ENCODE measurements around the gene DLGAP4. TPM values are rescaled to one million over a fixed set of nuclear protein-coding genes. Genes with fewer than 3 reads are reported as not detected.

DLGAP4 gene
- total RNA-seq, 4 donors from 2014 or later: 33.5 to 159 (median 56.6) TPM

DNA sequence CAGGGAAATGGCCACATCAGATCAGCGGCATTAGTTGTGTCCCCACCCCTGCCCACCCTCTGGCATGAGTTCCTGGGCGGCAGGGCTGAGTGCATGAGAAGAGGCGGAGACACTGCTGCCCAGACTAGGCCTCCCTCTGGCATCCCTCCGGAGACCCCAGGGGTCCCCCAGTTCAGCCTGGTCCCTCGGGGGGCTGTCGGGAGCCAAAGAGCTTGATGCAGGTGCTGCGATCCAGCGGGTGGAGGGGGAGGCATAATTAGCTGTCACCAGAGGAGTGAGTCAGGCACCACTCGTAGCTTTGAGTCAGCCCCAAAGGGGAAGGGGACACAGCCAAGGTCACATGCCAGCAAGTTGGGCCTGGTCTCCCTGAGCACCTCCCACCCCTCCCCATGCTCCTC lies 34.5 kb downstream of the DLGAP4 start:
- H3K4me3 ChIP-seq: no peak overlapping the region
- H3K27me3 ChIP-seq: peaks cover 25% of the 10 kb centered on the region
- no peak for DNase-seq
- H3K27ac ChIP-seq: no peak overlapping the region
- no peaks in the 10 kb centered on the region for H3K4me1 ChIP-seq
- no peak for TF ChIP-seq POLR2AphosphoS5 (IDR thresholded peaks at IDR 0.05)
- TF ChIP-seq EP300 (IDR thresholded peaks at IDR 0.05; ENCODE audit: low read depth): no peak
- TF ChIP-seq POLR2A (IDR thresholded peaks at IDR 0.05): no peak
- TF ChIP-seq, protein P1, sequence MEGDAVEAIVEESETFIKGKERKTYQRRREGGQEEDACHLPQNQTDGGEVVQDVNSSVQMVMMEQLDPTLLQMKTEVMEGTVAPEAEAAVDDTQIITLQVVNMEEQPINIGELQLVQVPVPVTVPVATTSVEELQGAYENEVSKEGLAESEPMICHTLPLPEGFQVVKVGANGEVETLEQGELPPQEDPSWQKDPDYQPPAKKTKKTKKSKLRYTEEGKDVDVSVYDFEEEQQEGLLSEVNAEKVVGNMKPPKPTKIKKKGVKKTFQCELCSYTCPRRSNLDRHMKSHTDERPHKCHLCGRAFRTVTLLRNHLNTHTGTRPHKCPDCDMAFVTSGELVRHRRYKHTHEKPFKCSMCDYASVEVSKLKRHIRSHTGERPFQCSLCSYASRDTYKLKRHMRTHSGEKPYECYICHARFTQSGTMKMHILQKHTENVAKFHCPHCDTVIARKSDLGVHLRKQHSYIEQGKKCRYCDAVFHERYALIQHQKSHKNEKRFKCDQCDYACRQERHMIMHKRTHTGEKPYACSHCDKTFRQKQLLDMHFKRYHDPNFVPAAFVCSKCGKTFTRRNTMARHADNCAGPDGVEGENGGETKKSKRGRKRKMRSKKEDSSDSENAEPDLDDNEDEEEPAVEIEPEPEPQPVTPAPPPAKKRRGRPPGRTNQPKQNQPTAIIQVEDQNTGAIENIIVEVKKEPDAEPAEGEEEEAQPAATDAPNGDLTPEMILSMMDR (IDR thresholded peaks at IDR 0.05): no peak
- WGBS, 2 donors (ENCODE audit: low coverage in 1 of 2): 65% methylated on average over 9 of the region's 9 CpGs; no CpG with 5 or more reads in 1 of the 2 donors
- H3K36me3 ChIP-seq: no peaks in the 10 kb centered on the region
- no peaks in the 10 kb centered on the region for H3K9me3 ChIP-seq
- in situ Hi-C loops (cut with MboI; ENCODE audit: low pct_ligation_motif_present in 1 of 4, low pct_unique_long_range_greater_than_20kb in 1 of 4, low sequenced_read_pairs in 3 of 4): no loop called here
- intact Hi-C loops (cut with DNase I; ENCODE audit: low total_unique reads): no loop called here

DNA sequence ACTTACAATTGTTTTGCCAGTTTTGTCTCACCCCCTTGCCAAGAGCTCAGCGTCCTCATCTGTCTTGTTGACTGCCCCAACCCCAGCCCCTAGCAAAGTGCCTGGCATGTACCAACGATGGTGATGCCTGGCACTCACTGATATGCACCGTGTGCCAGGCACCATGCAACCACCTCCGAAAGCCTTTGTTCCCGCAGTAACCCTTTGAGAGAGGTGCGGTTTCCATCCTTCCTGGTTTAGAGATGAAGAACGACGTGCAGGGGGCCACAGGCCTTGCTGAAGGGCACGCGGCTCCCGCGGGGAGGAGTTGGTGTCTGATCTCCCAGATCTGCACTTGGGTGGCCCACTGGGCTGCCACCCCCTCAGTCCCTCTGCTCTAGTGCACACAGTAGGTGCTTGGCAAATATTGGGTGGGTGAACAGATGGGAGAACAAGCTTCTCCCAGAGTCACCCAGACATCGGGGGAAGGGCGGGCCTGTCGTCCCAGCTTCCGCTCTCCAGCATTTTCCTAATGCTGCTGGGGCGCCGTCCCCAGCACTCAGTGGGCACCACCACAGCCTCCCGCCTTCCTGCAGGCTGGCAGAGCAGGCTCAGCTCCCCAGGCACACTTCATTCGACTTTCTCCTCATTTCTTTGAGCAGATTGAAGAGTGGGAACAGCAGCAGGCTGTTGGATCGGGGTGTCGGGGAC lies 35.3 kb downstream of the DLGAP4 start:
- in situ Hi-C loops (cut with MboI; ENCODE audit: low pct_ligation_motif_present in 1 of 4, low pct_unique_long_range_greater_than_20kb in 1 of 4, low sequenced_read_pairs in 3 of 4) (no loop called here), intact Hi-C loops (cut with DNase I; ENCODE audit: low total_unique reads) (no loop called here)
- peaks cover 17% of the 10 kb centered on the region for H3K27me3 ChIP-seq
- H3K27ac ChIP-seq: no peak overlapping the region
- H3K36me3 ChIP-seq: no peaks in the 10 kb centered on the region
- no peaks in the 10 kb centered on the region for H3K4me1 ChIP-seq
- no peak for DNase-seq
- TF ChIP-seq POLR2AphosphoS5 (IDR thresholded peaks at IDR 0.05) (no peak), POLR2A (IDR thresholded peaks at IDR 0.05) (no peak), EP300 (IDR thresholded peaks at IDR 0.05; ENCODE audit: low read depth) (no peak)
- TF ChIP-seq, protein P1 (IDR thresholded peaks at IDR 0.05): no peak
- H3K4me3 ChIP-seq: no peak overlapping the region
- H3K9me3 ChIP-seq: no peaks in the 10 kb centered on the region
- WGBS, 2 donors (ENCODE audit: low coverage in 1 of 2): 80% methylated on average over 21 of the region's 22 CpGs; no CpG with 5 or more reads in 1 of the 2 donors

DNA sequence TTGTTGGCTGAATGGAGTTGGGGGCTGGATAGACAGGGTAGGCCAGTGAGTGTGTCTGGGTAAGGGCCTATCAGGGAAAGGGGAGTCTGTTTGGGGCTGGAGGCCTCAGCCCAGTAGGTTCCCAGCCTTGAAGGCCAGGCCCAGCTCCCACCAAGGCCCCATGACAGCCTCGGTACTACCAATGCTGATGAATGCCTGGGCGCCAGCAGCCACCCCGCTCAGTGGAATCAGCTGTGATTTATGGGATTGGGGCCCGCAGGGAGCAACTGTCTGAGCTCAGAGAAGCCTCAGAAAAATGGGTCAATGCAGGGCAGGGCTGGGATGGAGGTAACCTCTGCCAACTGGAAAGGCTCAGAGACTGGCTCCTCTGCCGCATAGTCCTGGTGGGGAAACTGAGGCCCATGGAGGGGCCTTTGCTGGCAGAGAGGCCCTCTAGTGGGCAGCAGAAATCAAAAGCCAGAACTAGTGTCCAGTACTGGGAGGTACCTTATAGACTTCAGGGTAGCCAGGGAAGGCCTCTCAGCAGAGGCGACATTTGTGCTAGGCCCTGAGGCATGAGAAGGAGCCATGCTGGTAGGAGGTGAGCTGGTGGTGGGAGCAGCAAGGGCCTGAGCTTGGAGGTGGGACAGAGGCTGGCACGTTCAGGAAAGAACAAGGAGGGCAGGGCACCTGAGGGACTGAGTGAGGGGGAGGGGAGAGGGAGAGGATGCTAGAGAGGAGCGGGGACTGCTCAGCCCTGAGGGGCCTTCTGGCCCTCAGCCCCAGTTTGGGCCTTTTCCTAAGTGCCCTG lies 36.4 kb downstream of the DLGAP4 start:
- intact Hi-C loops (cut with DNase I; ENCODE audit: low total_unique reads) (no loop called here), in situ Hi-C loops (cut with MboI; ENCODE audit: low pct_ligation_motif_present in 1 of 4, low pct_unique_long_range_greater_than_20kb in 1 of 4, low sequenced_read_pairs in 3 of 4) (no loop called here)
- DNase-seq: no peak
- Histone ChIP-seq H3K4me1 (no peaks in the 10 kb centered on the region), H3K9me3 (no peaks in the 10 kb centered on the region), H3K27ac (no peak overlapping the region), H3K4me3 (no peak overlapping the region), H3K27me3 (peaks cover 12% of the 10 kb centered on the region), H3K36me3 (no peaks in the 10 kb centered on the region)
- TF ChIP-seq POLR2A (IDR thresholded peaks at IDR 0.05) (no peak), EP300 (IDR thresholded peaks at IDR 0.05; ENCODE audit: low read depth) (no peak), POLR2AphosphoS5 (IDR thresholded peaks at IDR 0.05) (no peak)
- TF ChIP-seq, protein P1 (IDR thresholded peaks at IDR 0.05): no peak
- whole genome bisulfite sequencing, 2 donors (ENCODE audit: low coverage in 1 of 2): 75% methylated on average over 8 of the region's 8 CpGs; no CpG with 5 or more reads in 1 of the 2 donors

DNA sequence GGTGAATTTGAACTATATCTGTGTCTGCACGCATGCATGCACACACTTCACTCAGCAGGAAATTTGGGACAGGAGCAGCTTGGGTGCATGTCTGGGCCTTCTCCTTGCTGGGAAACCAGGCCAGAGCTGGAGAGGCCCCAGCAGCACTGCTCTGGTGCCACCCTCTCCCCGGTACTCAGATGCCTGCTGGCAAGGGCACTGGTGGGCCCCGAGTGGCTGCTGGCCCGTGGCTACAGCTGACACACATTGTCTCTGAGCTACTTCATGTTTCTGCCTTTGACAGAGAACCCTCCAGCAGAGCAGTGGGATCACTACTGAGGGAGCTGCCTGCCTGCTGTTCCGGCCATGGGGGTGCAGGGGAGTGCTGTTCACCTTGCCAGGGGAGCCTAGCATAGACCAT lies 37.5 kb downstream of the DLGAP4 start:
- Histone ChIP-seq H3K27ac (no peak overlapping the region), H3K36me3 (no peaks in the 10 kb centered on the region), H3K4me1 (no peaks in the 10 kb centered on the region), H3K9me3 (no peaks in the 10 kb centered on the region), H3K27me3 (peaks cover 11% of the 10 kb centered on the region), H3K4me3 (no peak overlapping the region)
- intact Hi-C loops (cut with DNase I; ENCODE audit: low total_unique reads) (no loop called here), in situ Hi-C loops (cut with MboI; ENCODE audit: low pct_ligation_motif_present in 1 of 4, low pct_unique_long_range_greater_than_20kb in 1 of 4, low sequenced_read_pairs in 3 of 4) (no loop called here)
- TF ChIP-seq, protein P1 (IDR thresholded peaks at IDR 0.05): no peak
- TF ChIP-seq POLR2A (IDR thresholded peaks at IDR 0.05) (no peak), POLR2AphosphoS5 (IDR thresholded peaks at IDR 0.05) (no peak), EP300 (IDR thresholded peaks at IDR 0.05; ENCODE audit: low read depth) (no peak)
- WGBS, 2 donors (ENCODE audit: low coverage in 1 of 2): 82% methylated on average over 2 of the region's 5 CpGs; no CpG with 5 or more reads in 1 of the 2 donors
- no peak for DNase-seq
